Measurements from ENCODE around the gene NUP93. TPM values are rescaled to one million over a fixed set of nuclear protein-coding genes. Genes with fewer than 3 reads are reported as not detected.

Gene NUP93
- total RNA-seq, 1 experiment from 2014 or later = 144 TPM

GRCh38 chr16:56861756-56862155, 131.8 kb downstream of the NUP93 start:
- H3K27ac ChIP-seq (ENCODE audit: low read depth, low read length) = no peak overlapping the region
- no peaks in the 10 kb centered on the region for H3K9me3 ChIP-seq (ENCODE audit: control insufficient read depth in 1 of 2, insufficient read depth in 1 of 2, low read depth in 1 of 2, low read length in 2 of 2)
- H3K4me2 ChIP-seq (ENCODE audit: low read length) = no peak overlapping the region
- H3K9me2 ChIP-seq (ENCODE audit: insufficient read depth) = no peaks in the 10 kb centered on the region
- ChIA-PET RAD21 (ENCODE audit: low non-redundant PET in 1 of 2, low total read pairs in 2 of 2, uncharacterized antibody in 2 of 2, unreplicated experiment in 2 of 2) (no interaction called here), POLR2A (no interaction called here), CTCF (interaction anchor here (2.3 kb wide), 1 partner anchor 9 kb away, joined by 6 read pairs; no protein-coding TSS in a partner anchor)
- intact Hi-C loops (cut with micrococcal nuclease) = no loop called here
- peaks cover 12% of the 10 kb centered on the region in 2 experiments for H3K4me1 ChIP-seq (ENCODE audit: control insufficient read depth in 1 of 2, insufficient read depth in 2 of 2, low read length in 2 of 2)
- BruUV-seq (replicated peaks) = no TSS peak
- no peaks in the 10 kb centered on the region for H3K36me3 ChIP-seq (ENCODE audit: control insufficient read depth in 1 of 2, insufficient read depth in 2 of 2, low read length in 2 of 2)
- no peaks in the 10 kb centered on the region for H3K27me3 ChIP-seq (ENCODE audit: insufficient read depth, low read length)
- DNase-seq (ENCODE audit: low read depth, low spot score) (no peak), ATAC-seq (no peak)
- H3K79me2 ChIP-seq (ENCODE audit: insufficient read depth, low read length) = no peaks in the 10 kb centered on the region
- no peak overlapping the region for H3K4me3 ChIP-seq (replicated peaks in 1 of 2; ENCODE audit: low read depth in 1 of 2, low read length in 2 of 2)
- no peak for TF ChIP-seq EZH2 (IDR thresholded peaks at IDR 0.05)
- TF ChIP-seq ZFX (IDR thresholded peaks at IDR 0.05) = no peak
- no peak for TF ChIP-seq JUND (IDR thresholded peaks at IDR 0.05)
- no peak for TF ChIP-seq CEBPB (IDR thresholded peaks at IDR 0.05; ENCODE audit: low read depth)
- TF ChIP-seq ZBTB33 (IDR thresholded peaks at IDR 0.05; ENCODE audit: extremely low read depth, insufficient replicate concordance, low read length) = no peak
- TF ChIP-seq SP1 (IDR thresholded peaks at IDR 0.05; ENCODE audit: low read depth) = no peak
- no peak for TF ChIP-seq ATF3 (IDR thresholded peaks at IDR 0.05)
- TF ChIP-seq FOSL1 (IDR thresholded peaks at IDR 0.05; ENCODE audit: low read depth) = no peak
- H4K20me1 ChIP-seq (ENCODE audit: insufficient read depth) = no peaks in the 10 kb centered on the region
- H2AFZ ChIP-seq (ENCODE audit: low read depth, low read length, poor library complexity, severe bottlenecking) = no peak overlapping the region
- H3K9ac ChIP-seq (ENCODE audit: low read length) = no peak overlapping the region

GRCh38 chr16:56862776-56863175, 132.8 kb downstream of the NUP93 start:
- ChIA-PET POLR2A (no interaction called here), RAD21 (ENCODE audit: low non-redundant PET in 1 of 2, low total read pairs in 2 of 2, uncharacterized antibody in 2 of 2, unreplicated experiment in 2 of 2) (no interaction called here), CTCF (interaction anchor here (2.3 kb wide), 1 partner anchor 10 kb away, joined by 6 read pairs; no protein-coding TSS in a partner anchor)
- Histone ChIP-seq H3K4me1 (ENCODE audit: control insufficient read depth in 1 of 2, insufficient read depth in 2 of 2, low read length in 2 of 2) (peaks cover 12% of the 10 kb centered on the region in 2 experiments), H3K9me3 (ENCODE audit: control insufficient read depth in 1 of 2, insufficient read depth in 1 of 2, low read depth in 1 of 2, low read length in 2 of 2) (no peaks in the 10 kb centered on the region), H3K36me3 (ENCODE audit: control insufficient read depth in 1 of 2, insufficient read depth in 2 of 2, low read length in 2 of 2) (no peaks in the 10 kb centered on the region), H3K27ac (ENCODE audit: low read depth, low read length) (no peak overlapping the region), H3K4me3 (replicated peaks in 1 of 2; ENCODE audit: low read depth in 1 of 2, low read length in 2 of 2) (no peak overlapping the region), H3K79me2 (ENCODE audit: insufficient read depth, low read length) (no peaks in the 10 kb centered on the region), H3K27me3 (ENCODE audit: insufficient read depth, low read length) (no peaks in the 10 kb centered on the region), H4K20me1 (ENCODE audit: insufficient read depth) (no peaks in the 10 kb centered on the region), H3K4me2 (ENCODE audit: low read length) (no peak overlapping the region), H3K9ac (ENCODE audit: low read length) (no peak overlapping the region), H2AFZ (ENCODE audit: low read depth, low read length, poor library complexity, severe bottlenecking) (no peak overlapping the region), H3K9me2 (ENCODE audit: insufficient read depth) (no peaks in the 10 kb centered on the region)
- no peak for DNase-seq (ENCODE audit: low read depth, low spot score)
- intact Hi-C loops (cut with micrococcal nuclease) = no loop called here
- BruUV-seq (replicated peaks) = no TSS peak
- no peak for ATAC-seq
- no peak for TF ChIP-seq EZH2 (IDR thresholded peaks at IDR 0.05)
- TF ChIP-seq JUND (IDR thresholded peaks at IDR 0.05) = no peak
- TF ChIP-seq SIN3A (IDR thresholded peaks at IDR 0.05; ENCODE audit: low read depth) = no peak
- no peak for TF ChIP-seq SRF (IDR thresholded peaks at IDR 0.05; ENCODE audit: low read depth)
- no peak for TF ChIP-seq EGR1 (IDR thresholded peaks at IDR 0.05; ENCODE audit: low read depth)
- no peak for TF ChIP-seq ZNF274 (IDR thresholded peaks at IDR 0.05; ENCODE audit: low read depth, low read length)
- no peak for TF ChIP-seq MAX (IDR thresholded peaks at IDR 0.05)
- TF ChIP-seq EZH2phosphoT487 (IDR thresholded peaks at IDR 0.05; ENCODE audit: borderline replicate concordance) = no peak
- TF ChIP-seq POLR2A (IDR thresholded peaks at IDR 0.05; ENCODE audit: borderline replicate concordance, extremely low read depth, insufficient read depth, insufficient read length) = no peak
- TF ChIP-seq POLR2AphosphoS5 (IDR thresholded peaks at IDR 0.05; ENCODE audit: low read depth, low read length) = no peak
- TF ChIP-seq CTCF (IDR thresholded peaks at IDR 0.05 in 2 of 3, conservative IDR thresholded peaks at IDR 0.05 in 1 of 3; ENCODE audit: borderline replicate concordance in 1 of 3, insufficient read depth in 1 of 3, low read depth in 2 of 3, low read length in 2 of 3) = no peak
- TF ChIP-seq TCF7L2 (IDR thresholded peaks at IDR 0.05; ENCODE audit: borderline replicate concordance, extremely low read depth, insufficient read depth, insufficient read length) = no peak
- TF ChIP-seq YY1 (IDR thresholded peaks at IDR 0.05; ENCODE audit: extremely low read depth, insufficient replicate concordance, low read depth, low read length) = no peak

Data from HCT116 (cell line).